ENCODE measurements around the gene MXRA8.
A peak's percentile ranks its signal among the peaks of the same experiment; 100 is the strongest.
"Not testable (repeated sequence)": the region's sequence is repeated elsewhere in the genome, so short reads cannot be mapped to it uniquely, and the experiment has no call there.

Gene MXRA8

DNA sequence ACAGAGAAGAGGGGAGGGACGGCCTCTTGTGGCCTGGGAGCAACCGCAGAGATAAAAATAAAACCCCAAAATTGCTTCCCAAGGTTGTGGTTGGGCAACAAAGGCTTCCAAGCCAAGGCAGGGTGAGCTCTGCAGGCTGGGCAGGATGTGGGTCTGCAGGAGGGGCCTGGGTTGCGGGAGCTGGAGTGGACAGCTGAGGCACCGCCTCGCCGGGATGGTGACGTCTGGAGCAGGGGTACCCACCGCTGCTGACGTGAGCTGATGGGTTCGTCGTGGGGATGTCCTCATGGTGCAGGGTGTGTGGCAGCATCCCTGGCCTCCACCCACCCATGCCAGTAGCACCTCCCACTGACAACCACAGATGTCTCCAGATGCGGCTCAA, 13.0 kb upstream of the MXRA8 start:
- FAIRE-seq (peak; percentile 61), DNase-seq (ENCODE audit: insufficient read length, low spot score) (no peak)
- no peak for TF ChIP-seq PAX5 (IDR thresholded peaks at IDR 0.05; ENCODE audit: insufficient read depth, low read length, severe bottlenecking)
- TF ChIP-seq TAF1 (IDR thresholded peaks at IDR 0.05; ENCODE audit: low read depth, low read length): no peak
- no peak for TF ChIP-seq POLR2A (IDR thresholded peaks at IDR 0.05; ENCODE audit: low read depth, low read length)
- TF ChIP-seq POLR2AphosphoS5 (IDR thresholded peaks at IDR 0.05; ENCODE audit: low read depth, low read length): no peak
- no peak for TF ChIP-seq SPI1 (IDR thresholded peaks at IDR 0.05; ENCODE audit: low read depth, low read length)
- no peak for TF ChIP-seq POU2F2 (IDR thresholded peaks at IDR 0.05; ENCODE audit: low read depth, low read length)

DNA sequence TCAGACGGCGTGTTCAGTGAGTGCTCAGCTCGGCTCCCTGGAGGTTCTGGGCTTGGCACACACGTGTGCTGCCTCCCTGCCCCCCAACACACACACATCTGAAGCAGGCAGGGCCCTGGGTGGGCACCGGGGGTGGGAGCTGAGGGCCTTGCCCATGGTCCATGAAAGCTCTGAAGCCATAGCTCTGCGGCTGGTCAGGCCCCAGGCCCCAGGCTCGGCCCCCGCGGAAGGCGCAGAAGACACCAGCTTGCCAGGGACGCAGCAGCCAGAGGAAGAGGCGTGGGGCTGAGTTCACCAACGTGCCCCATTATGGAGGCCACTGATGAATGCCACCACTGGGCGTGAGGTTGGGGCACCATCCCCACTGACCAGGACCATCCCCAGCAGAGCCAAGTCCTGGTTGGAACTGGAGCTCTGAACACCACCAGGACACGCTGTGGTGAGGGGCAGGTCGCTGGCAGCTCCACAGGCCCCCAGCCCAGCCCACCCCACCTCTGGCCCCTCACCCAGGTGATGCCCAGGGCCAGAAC, 12.5 kb upstream of the MXRA8 start:
- TF ChIP-seq TAF1 (IDR thresholded peaks at IDR 0.05; ENCODE audit: low read depth, low read length) (no peak), POLR2A (IDR thresholded peaks at IDR 0.05; ENCODE audit: low read depth, low read length) (no peak), PAX5 (IDR thresholded peaks at IDR 0.05; ENCODE audit: insufficient read depth, low read length, severe bottlenecking) (no peak), POLR2AphosphoS5 (IDR thresholded peaks at IDR 0.05; ENCODE audit: low read depth, low read length) (no peak), SPI1 (IDR thresholded peaks at IDR 0.05; ENCODE audit: low read depth, low read length) (no peak), POU2F2 (IDR thresholded peaks at IDR 0.05; ENCODE audit: low read depth, low read length) (no peak)
- FAIRE-seq (no peak), DNase-seq (ENCODE audit: insufficient read length, low spot score) (no peak)

DNA sequence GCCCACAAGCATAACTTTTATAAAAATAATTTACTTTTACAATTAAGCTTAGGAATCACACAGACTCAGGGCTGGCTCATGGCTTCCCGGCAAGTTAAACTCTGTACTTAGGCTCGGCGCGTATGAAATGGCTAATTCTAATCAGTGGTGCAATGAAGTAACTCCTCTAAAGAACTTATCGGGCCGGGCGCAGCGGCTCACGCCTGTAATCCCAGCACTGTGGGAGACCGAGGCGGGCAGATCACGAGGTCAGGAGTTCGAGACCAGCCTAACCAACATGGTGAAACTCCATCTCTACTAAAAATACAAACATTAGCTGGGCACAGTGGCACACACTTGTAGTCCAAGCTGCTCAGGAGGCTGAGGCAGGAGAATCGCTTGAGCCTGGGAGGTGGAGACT, 11.7 kb upstream of the MXRA8 start:
- not testable (repeated sequence) for DNase-seq (ENCODE audit: insufficient read length, low spot score); FAIRE-seq

DNA sequence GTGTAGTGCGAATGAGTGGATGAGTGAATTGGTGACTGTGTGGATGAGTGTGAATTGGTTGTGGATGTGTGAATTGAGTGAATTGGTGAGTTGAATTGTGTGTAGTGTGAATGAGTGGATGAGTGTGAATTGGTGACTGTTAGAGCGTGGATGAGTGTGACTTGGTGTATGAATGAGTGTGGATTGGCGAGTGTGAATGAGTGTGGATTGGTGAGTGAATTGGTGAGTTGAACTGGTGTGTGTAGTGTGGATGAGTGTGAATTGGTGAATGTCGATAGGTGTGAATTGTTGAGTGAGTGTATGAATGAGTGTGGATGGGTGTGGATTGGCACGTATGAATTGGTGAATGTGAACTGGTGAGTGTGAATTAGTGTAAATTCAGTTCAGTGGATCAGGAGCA, 9.0 kb upstream of the MXRA8 start:
- DNase-seq (ENCODE audit: insufficient read length, low spot score): no peak
- TF ChIP-seq POLR2A (IDR thresholded peaks at IDR 0.05; ENCODE audit: low read depth, low read length): no peak
- no peak for TF ChIP-seq POU2F2 (IDR thresholded peaks at IDR 0.05; ENCODE audit: low read depth, low read length)
- no peak for TF ChIP-seq SPI1 (IDR thresholded peaks at IDR 0.05; ENCODE audit: low read depth, low read length)
- TF ChIP-seq TAF1 (IDR thresholded peaks at IDR 0.05; ENCODE audit: low read depth, low read length): no peak
- TF ChIP-seq PAX5 (IDR thresholded peaks at IDR 0.05; ENCODE audit: insufficient read depth, low read length, severe bottlenecking): no peak
- TF ChIP-seq POLR2AphosphoS5 (IDR thresholded peaks at IDR 0.05; ENCODE audit: low read depth, low read length): no peak
- no peak for FAIRE-seq

DNA sequence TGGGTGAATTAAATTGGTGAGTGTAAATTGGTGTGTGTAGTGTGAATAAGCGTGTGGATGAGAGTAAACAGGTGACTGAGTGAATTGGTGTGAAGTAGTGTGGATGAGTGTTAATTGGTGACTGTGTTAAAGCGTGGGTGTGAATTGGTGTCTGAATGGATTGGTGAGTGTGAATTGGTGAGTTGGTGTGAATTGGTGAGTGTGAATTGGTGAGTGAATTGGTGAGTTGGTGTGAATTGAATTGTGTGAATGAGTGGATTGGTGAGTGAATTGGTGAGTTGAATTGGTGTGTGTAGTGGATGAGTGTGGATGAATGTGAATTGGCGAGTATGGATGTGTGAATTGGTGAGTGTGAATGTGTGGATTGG, 8.3 kb upstream of the MXRA8 start:
- TF ChIP-seq TAF1 (IDR thresholded peaks at IDR 0.05; ENCODE audit: low read depth, low read length) (no peak), POLR2AphosphoS5 (IDR thresholded peaks at IDR 0.05; ENCODE audit: low read depth, low read length) (no peak), POU2F2 (IDR thresholded peaks at IDR 0.05; ENCODE audit: low read depth, low read length) (no peak), POLR2A (IDR thresholded peaks at IDR 0.05; ENCODE audit: low read depth, low read length) (no peak), SPI1 (IDR thresholded peaks at IDR 0.05; ENCODE audit: low read depth, low read length) (no peak)
- DNase-seq (ENCODE audit: insufficient read length, low spot score) (no peak), FAIRE-seq (peak; percentile 50)

DNA sequence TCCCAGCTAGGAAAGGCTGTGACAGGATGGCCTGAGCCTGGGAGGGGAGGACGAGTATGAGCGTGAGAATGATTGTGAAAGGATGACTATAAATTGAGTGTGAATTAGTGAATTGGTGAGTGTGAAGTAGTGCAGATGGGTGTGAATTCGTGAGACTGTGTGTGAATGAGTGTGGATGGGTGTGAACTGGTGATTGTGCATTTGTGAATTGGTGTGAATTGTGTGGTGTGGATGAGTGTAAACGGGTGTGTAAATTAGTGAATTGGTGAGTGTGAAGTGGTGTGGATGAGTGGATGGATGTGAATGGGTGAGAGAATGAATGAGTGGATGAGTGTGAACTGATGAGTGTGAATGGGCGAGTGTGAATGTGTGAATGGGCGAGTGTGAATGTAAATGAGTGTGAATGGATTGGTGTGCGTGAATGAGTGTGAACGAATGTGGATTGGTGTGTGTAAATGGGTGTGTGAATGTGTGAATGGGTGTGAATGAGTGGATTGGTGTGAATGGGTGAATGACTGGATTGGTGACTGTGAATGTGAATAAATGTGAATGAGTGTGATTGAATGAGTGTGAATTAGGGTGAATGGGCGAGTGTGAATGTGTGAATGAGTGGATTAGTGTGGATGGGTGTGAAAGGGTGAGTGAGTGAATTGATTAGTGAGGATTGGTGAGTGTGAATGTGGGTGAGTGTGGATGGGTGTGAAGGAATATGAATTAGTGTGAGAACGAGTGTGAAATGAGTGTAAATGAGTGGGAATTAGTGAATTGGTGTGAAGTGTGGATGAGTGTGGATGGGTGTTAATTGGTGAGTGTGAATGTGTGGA, 7.7 kb upstream of the MXRA8 start:
- DNase-seq (ENCODE audit: insufficient read length, low spot score) (no peak), FAIRE-seq (peak; percentile 80)
- TF ChIP-seq POLR2AphosphoS5 (IDR thresholded peaks at IDR 0.05; ENCODE audit: low read depth, low read length) (no peak), TAF1 (IDR thresholded peaks at IDR 0.05; ENCODE audit: low read depth, low read length) (no peak), SPI1 (IDR thresholded peaks at IDR 0.05; ENCODE audit: low read depth, low read length) (no peak), POLR2A (IDR thresholded peaks at IDR 0.05; ENCODE audit: low read depth, low read length) (no peak), PAX5 (IDR thresholded peaks at IDR 0.05; ENCODE audit: insufficient read depth, low read length, severe bottlenecking) (no peak), POU2F2 (IDR thresholded peaks at IDR 0.05; ENCODE audit: low read depth, low read length) (no peak)

DNA sequence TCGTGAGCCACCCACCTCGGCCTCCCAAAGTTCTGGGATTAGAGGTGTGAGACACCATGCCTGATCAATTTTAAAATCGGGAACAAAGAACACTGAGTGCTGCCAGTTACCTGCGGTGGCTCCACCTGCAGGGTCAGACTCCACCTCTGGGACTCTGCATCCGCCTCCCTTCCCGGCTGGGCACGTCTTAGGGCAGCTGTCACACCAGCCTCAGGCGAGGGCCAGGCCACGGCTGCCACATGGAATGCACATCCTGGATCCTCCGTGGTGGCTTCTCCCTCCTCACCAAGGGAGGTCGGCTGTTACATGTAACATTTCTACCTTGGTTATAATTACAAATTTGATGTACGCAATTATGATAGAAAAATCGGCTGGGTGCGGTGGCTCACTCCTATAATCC, 5.9 kb upstream of the MXRA8 start:
- TF ChIP-seq SPI1 (IDR thresholded peaks at IDR 0.05; ENCODE audit: low read depth, low read length): no peak
- TF ChIP-seq PAX5 (IDR thresholded peaks at IDR 0.05; ENCODE audit: insufficient read depth, low read length, severe bottlenecking): no peak
- TF ChIP-seq POLR2A (IDR thresholded peaks at IDR 0.05; ENCODE audit: low read depth, low read length): no peak
- no peak for TF ChIP-seq TAF1 (IDR thresholded peaks at IDR 0.05; ENCODE audit: low read depth, low read length)
- no peak for TF ChIP-seq POLR2AphosphoS5 (IDR thresholded peaks at IDR 0.05; ENCODE audit: low read depth, low read length)
- TF ChIP-seq POU2F2 (IDR thresholded peaks at IDR 0.05; ENCODE audit: low read depth, low read length): no peak
- FAIRE-seq (no peak), DNase-seq (ENCODE audit: insufficient read length, low spot score) (no peak)

DNA sequence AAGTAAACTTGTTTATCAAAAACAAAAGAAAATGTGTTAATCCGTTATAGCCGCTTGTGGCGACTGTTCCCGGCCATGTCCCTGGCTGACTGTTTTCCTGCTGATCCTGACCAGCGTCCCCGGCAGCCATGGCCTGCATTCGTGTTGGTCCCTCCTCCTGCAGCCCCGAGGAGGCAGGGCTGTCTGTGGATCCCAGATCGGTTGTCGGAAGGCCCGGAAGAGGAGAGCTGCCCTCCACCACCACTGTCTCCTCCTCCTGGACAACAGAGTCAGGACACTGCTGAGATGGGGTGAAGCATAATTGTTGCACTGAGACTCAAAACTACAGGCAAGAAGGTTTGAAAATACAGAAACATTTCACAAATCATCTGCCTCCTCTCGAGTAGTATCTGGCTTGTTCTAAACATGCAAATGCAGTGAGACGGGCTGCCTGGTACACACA, 3.6 kb upstream of the MXRA8 start:
- DNase-seq (ENCODE audit: insufficient read length, low spot score): no peak
- TF ChIP-seq TAF1 (IDR thresholded peaks at IDR 0.05; ENCODE audit: low read depth, low read length): no peak
- no peak for TF ChIP-seq SPI1 (IDR thresholded peaks at IDR 0.05; ENCODE audit: low read depth, low read length)
- no peak for TF ChIP-seq POLR2A (IDR thresholded peaks at IDR 0.05; ENCODE audit: low read depth, low read length)
- no peak for TF ChIP-seq POLR2AphosphoS5 (IDR thresholded peaks at IDR 0.05; ENCODE audit: low read depth, low read length)
- TF ChIP-seq POU2F2 (IDR thresholded peaks at IDR 0.05; ENCODE audit: low read depth, low read length): no peak
- TF ChIP-seq PAX5 (IDR thresholded peaks at IDR 0.05; ENCODE audit: insufficient read depth, low read length, severe bottlenecking): no peak
- FAIRE-seq: no peak

DNA sequence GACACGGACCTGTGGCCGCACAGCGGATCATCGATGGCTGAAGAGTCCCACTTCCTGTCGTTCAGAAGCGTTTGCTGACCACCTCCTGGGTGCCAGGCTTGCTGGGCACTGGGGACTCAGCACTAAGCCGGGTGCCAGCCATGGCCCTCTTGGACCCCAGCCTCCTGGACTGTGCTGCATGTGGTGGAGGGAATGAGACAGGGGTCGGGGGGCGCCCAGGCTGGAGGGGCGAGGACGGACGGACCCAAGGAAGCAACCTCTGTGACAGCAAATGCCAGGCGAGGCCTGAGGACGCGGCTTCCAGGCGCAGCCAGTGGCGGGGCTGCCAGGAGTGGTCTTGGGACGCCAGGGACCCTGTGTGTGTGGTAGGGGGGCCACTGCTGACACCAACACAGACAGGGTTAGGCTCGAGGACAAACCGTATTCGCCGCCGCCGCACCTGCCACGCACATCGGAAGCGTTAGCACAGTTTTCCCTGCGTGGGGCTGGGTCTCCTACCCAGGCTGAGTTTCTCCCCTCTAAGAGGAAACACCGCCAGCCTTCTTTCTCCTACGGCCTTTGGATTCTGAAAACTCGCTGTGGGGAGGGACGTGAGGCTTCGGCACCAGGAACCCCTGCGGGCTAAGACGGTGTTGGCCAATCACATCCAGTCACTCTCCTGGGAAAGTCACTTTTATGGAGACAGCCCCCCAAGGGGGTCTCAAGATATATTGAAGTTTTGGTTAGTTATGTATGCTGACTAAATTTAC, 3.1 kb upstream of the MXRA8 start:
- FAIRE-seq (no peak), DNase-seq (ENCODE audit: insufficient read length, low spot score) (no peak)
- TF ChIP-seq POLR2AphosphoS5 (IDR thresholded peaks at IDR 0.05; ENCODE audit: low read depth, low read length): no peak
- TF ChIP-seq POU2F2 (IDR thresholded peaks at IDR 0.05; ENCODE audit: low read depth, low read length): no peak
- TF ChIP-seq PAX5 (IDR thresholded peaks at IDR 0.05; ENCODE audit: insufficient read depth, low read length, severe bottlenecking): no peak
- TF ChIP-seq SPI1 (IDR thresholded peaks at IDR 0.05; ENCODE audit: low read depth, low read length): no peak
- TF ChIP-seq TAF1 (IDR thresholded peaks at IDR 0.05; ENCODE audit: low read depth, low read length): no peak
